Dermis microvascular lymphatic vessel endothelial cell (primary cell): Measurements from ENCODE around the gene NINL. TPM values are rescaled to one million over a fixed set of nuclear protein-coding genes. Genes with fewer than 3 reads are reported as not detected.
"Not testable (repeated sequence)": the region's sequence is repeated elsewhere in the genome, so short reads cannot be mapped to it uniquely, and the experiment has no call there.

Source experiments
- DNase-seq, 2 donors: peaks; one replicate each; pipeline versions ENCODE4 v3.0.0 to v3.0.0-alpha.2; 2010; ENCODE audit warnings: low read depth in 2 of 2
- total RNA-seq: library from RNA; depleted of rRNA; stranded (reverse); fragments of >200 nt; gene quantifications from 2 replicates; pipeline ENCODE4 v1.2.1, GENCODE V29; 2014

The NINL gene
- total RNA-seq: 9.1 and 24.3 TPM in 2 replicates

- DNase-seq: peak in 1 of 2 donors; percentile 73
Measured at GRCh38 chr20:25584905-25585704, at the start of gene NINL. Gene NINL, minus strand, starts transcription at chr20:25585531. Its CDS starts 58,944 bp downstream, at chr20:25526587.

GRCh38 chr20:25632940-25633790, 47.8 kb upstream of the NINL start:
- peak in 1 of 2 donors; percentile 35 for DNase-seq

GRCh38 chr20:25630615-25631014, 45.3 kb upstream of the NINL start:
- not testable (repeated sequence) for DNase-seq

GRCh38 chr20:25629816-25630499, 44.6 kb upstream of the NINL start:
- no peak for DNase-seq

- DNase-seq: no peak
Measured at GRCh38 chr20:25626779-25627178, 41.4 kb upstream of the NINL start.

GRCh38 chr20:25624500-25624939, 39.2 kb upstream of the NINL start:
- DNase-seq: no peak

GRCh38 chr20:25623736-25624499, 38.6 kb upstream of the NINL start, which contains the start of gene NANP:
Gene NANP, minus strand, starts transcription at chr20:25624014. Its CDS starts 66 bp downstream, at chr20:25623948.
- DNase-seq: peak; percentile 95 to 98

GRCh38 chr20:25623225-25623735, 37.9 kb upstream of the NINL start:
- peak; percentile 18 to 60 for DNase-seq

GRCh38 chr20:25622450-25623224, 37.3 kb upstream of the NINL start:
- no peak for DNase-seq

- DNase-seq: no peak
Measured at GRCh38 chr20:25622049-25622448, 36.7 kb upstream of the NINL start.

- DNase-seq: no peak
Measured at GRCh38 chr20:25619514-25619913, 34.2 kb upstream of the NINL start.

GRCh38 chr20:25608774-25609173, 23.4 kb upstream of the NINL start:
- no peak for DNase-seq

GRCh38 chr20:25606094-25606695, 20.9 kb upstream of the NINL start:
- DNase-seq: no peak

- no peak for DNase-seq
Measured at GRCh38 chr20:25605148-25605547, 19.8 kb upstream of the NINL start.

- DNase-seq: no peak
Measured at GRCh38 chr20:25604611-25605010, 19.3 kb upstream of the NINL start.

- DNase-seq: not testable (repeated sequence)
Measured at GRCh38 chr20:25602914-25603309, 17.6 kb upstream of the NINL start.

GRCh38 chr20:25602191-25602913, 17.0 kb upstream of the NINL start:
- DNase-seq: not testable (repeated sequence)

GRCh38 chr20:25601659-25602058, 16.3 kb upstream of the NINL start:
- DNase-seq: no peak

GRCh38 chr20:25600632-25601031, 15.3 kb upstream of the NINL start:
- no peak for DNase-seq
